Colonic mucosa (tissue), 4 donors: ENCODE data around the gene ANGPTL8. TPM values are rescaled to one million over a fixed set of nuclear protein-coding genes. Genes with fewer than 3 reads are reported as not detected.

ENCODE experiments used
- DNase-seq: peaks from one replicate; pipeline ENCODE4 v3.0.0-alpha.2; 2020
- H3K27ac ChIP-seq: fragments of 200-600 bp; one replicate; pipeline ENCODE4 v1.8.0; 2021
- H3K27me3 ChIP-seq: fragments of 200-600 bp; one replicate; pipeline ENCODE4 v1.8.0; 2021
- H3K36me3 ChIP-seq: fragments of 200-600 bp; one replicate; pipeline ENCODE4 v1.8.0; 2021
- H3K4me1 ChIP-seq: fragments of 200-600 bp; one replicate; pipeline ENCODE4 v1.8.0; 2021; ENCODE audit warnings: mild to moderate bottlenecking
- H3K4me3 ChIP-seq: fragments of 200-600 bp; one replicate; pipeline ENCODE4 v1.8.0; 2021
- H3K9ac ChIP-seq, 2 donors: one replicate each; pipeline ENCODE4 v1.7.0; 2013; ENCODE audit warnings: control low read depth in 2 of 2, low read depth in 2 of 2, low read length in 2 of 2
- H3K9me3 ChIP-seq: fragments of 200-600 bp; one replicate; pipeline ENCODE4 v1.8.0; 2021
- CTCF ChIP-seq: fragments of 200-600 bp; IDR thresholded peaks from one replicate; pipeline ENCODE4 v1.8.0; 2022; ENCODE audit warnings: antibody characterized with exemption, mild to moderate bottlenecking
- intact Hi-C: fragments of 100-400 bp; cut with DNase I; formaldehyde crosslinking; loops from one replicate; pipeline ENCODE4 v1.14.1; 2022
- total RNA-seq, 2 donors: library from RNA; stranded (reverse); fragmentation: NEBNext Ultra II Directional in 1 of 2; extraction: Animal tissue kit (Norgen Biotek cat#: 25700) in 1 of 2; gene quantifications; one replicate each; pipeline ENCODE4 v1.2.1, GENCODE V29; 2021
- donor health status: healthy.
- donor health status: DM: no; HTN: no; CAD: no.
- donor health status: DM: no; HTN: no; CAD: no.

Gene ANGPTL8
- total RNA-seq, 2 donors from 2014 or later = not detected

- H3K36me3 ChIP-seq = peaks cover 8% of the 10 kb centered on the region
Observed at GRCh38 chr19:11251650-11252314, 12.4 kb downstream of the ANGPTL8 start.

GRCh38 chr19:11252665-11253355, 13.4 kb downstream of the ANGPTL8 start:
- intact Hi-C loops = no loop called here
- Histone ChIP-seq H3K27ac (no peak overlapping the region), H3K4me3 (no peak overlapping the region), H3K27me3 (no peaks in the 10 kb centered on the region), H3K36me3 (peaks cover 8% of the 10 kb centered on the region), H3K9me3 (no peaks in the 10 kb centered on the region), H3K4me1 (no peaks in the 10 kb centered on the region), H3K9ac (no peak overlapping the region)
- no peak for TF ChIP-seq CTCF
- no peak for DNase-seq

More at GRCh38 chr19:11251650-11252314, 12.4 kb downstream of the ANGPTL8 start:
- no peak for TF ChIP-seq CTCF
- DNase-seq = no peak
- Histone ChIP-seq H3K4me3 (no peak overlapping the region), H3K9ac (no peak overlapping the region), H3K9me3 (no peaks in the 10 kb centered on the region), H3K27ac (no peak overlapping the region), H3K4me1 (no peaks in the 10 kb centered on the region), H3K27me3 (no peaks in the 10 kb centered on the region)
- intact Hi-C loops = no loop called here

GRCh38 chr19:11254666-11255065, 15.2 kb downstream of the ANGPTL8 start:
- Histone ChIP-seq H3K27ac (no peak overlapping the region), H3K9me3 (no peaks in the 10 kb centered on the region), H3K27me3 (no peaks in the 10 kb centered on the region), H3K4me1 (no peaks in the 10 kb centered on the region), H3K36me3 (peaks cover 8% of the 10 kb centered on the region), H3K4me3 (no peak overlapping the region), H3K9ac (no peak overlapping the region)
- TF ChIP-seq CTCF = no peak
- DNase-seq = no peak
- intact Hi-C loops = no loop called here

- Histone ChIP-seq H3K27ac (peak overlapping the region; percentile 9), H3K4me1 (no peaks in the 10 kb centered on the region), H3K36me3 (no peaks in the 10 kb centered on the region), H3K4me3 (no peak overlapping the region), H3K9me3 (no peaks in the 10 kb centered on the region), H3K27me3 (no peaks in the 10 kb centered on the region), H3K9ac (no peak overlapping the region)
- no peak for DNase-seq
- intact Hi-C loops = no loop called here
- no peak for TF ChIP-seq CTCF
Observed at GRCh38 chr19:11256189-11256588, 16.8 kb downstream of the ANGPTL8 start.

- no peak overlapping the region for H3K4me3 ChIP-seq
- H3K4me1 ChIP-seq = no peaks in the 10 kb centered on the region
- no peak for DNase-seq
- intact Hi-C loops = no loop called here
- H3K27me3 ChIP-seq = no peaks in the 10 kb centered on the region
- no peak for TF ChIP-seq CTCF
- no peak overlapping the region for H3K9ac ChIP-seq
- no peak overlapping the region for H3K27ac ChIP-seq
- no peaks in the 10 kb centered on the region for H3K9me3 ChIP-seq
- H3K36me3 ChIP-seq = no peaks in the 10 kb centered on the region
Observed at GRCh38 chr19:11257846-11258380, 18.5 kb downstream of the ANGPTL8 start.
